ENCODE data around the gene CCDC197.

Gene CCDC197

GRCh38 chr14:93953739-93954515 is 43.2 kb upstream of the CCDC197 start:
- no peak overlapping the region for H3K4me3 ChIP-seq (ENCODE audit: control insufficient read depth, low read depth, low read length)
- TF ChIP-seq, protein P1, sequence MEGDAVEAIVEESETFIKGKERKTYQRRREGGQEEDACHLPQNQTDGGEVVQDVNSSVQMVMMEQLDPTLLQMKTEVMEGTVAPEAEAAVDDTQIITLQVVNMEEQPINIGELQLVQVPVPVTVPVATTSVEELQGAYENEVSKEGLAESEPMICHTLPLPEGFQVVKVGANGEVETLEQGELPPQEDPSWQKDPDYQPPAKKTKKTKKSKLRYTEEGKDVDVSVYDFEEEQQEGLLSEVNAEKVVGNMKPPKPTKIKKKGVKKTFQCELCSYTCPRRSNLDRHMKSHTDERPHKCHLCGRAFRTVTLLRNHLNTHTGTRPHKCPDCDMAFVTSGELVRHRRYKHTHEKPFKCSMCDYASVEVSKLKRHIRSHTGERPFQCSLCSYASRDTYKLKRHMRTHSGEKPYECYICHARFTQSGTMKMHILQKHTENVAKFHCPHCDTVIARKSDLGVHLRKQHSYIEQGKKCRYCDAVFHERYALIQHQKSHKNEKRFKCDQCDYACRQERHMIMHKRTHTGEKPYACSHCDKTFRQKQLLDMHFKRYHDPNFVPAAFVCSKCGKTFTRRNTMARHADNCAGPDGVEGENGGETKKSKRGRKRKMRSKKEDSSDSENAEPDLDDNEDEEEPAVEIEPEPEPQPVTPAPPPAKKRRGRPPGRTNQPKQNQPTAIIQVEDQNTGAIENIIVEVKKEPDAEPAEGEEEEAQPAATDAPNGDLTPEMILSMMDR (IDR thresholded peaks at IDR 0.05; ENCODE audit: control insufficient read depth, insufficient read depth, low read depth, low read length, missing control alignments), result no peak
- DNase-seq (ENCODE audit: low read depth), result no peak

GRCh38 chr14:93954516-93954830 is 42.6 kb upstream of the CCDC197 start:
- no peak overlapping the region for H3K4me3 ChIP-seq (ENCODE audit: control insufficient read depth, low read depth, low read length)
- TF ChIP-seq, protein P1 (IDR thresholded peaks at IDR 0.05; ENCODE audit: control insufficient read depth, insufficient read depth, low read depth, low read length, missing control alignments), result no peak
- no peak for DNase-seq (ENCODE audit: low read depth)

- no peak overlapping the region for H3K4me3 ChIP-seq (ENCODE audit: control insufficient read depth, low read depth, low read length)
- no peak for DNase-seq (ENCODE audit: low read depth)
- TF ChIP-seq, protein P1 (IDR thresholded peaks at IDR 0.05; ENCODE audit: control insufficient read depth, insufficient read depth, low read depth, low read length, missing control alignments), result no peak
Observed at GRCh38 chr14:93954900-93955849, 41.9 kb upstream of the CCDC197 start.

DNA sequence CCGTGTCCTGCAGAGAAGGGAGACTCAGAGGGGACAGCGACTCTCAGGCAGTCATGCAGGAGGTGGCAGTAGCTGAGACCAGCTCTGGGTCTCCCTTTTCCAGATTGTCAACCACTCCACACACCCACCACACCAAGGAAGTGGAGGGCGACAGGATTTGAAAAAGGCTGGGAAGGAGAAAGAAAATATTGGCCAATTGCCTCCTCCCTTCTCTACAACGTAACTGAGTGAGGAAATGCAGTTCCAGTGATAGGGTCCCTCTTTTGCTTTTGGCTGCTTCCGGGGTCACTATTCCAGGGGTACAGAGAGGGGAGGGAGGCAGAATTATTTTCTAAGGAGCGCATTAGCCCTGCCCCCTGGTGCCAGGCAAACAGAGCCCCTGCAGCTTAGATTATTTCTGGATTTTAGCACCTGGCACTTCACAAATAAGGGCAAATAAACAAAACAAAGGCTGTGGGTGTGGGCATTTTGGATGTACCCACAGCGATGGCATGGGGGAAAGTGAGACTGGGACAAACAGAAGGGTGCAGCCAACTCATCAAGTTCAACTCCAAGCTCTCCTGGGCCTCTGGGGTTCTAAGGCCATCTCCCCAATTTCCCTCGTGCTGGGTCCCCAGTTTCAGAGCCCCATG is 41.1 kb upstream of the CCDC197 start:
- H3K4me3 ChIP-seq (ENCODE audit: control insufficient read depth, low read depth, low read length), result no peak overlapping the region
- DNase-seq (ENCODE audit: low read depth), result no peak
- TF ChIP-seq, protein P1 (IDR thresholded peaks at IDR 0.05; ENCODE audit: control insufficient read depth, insufficient read depth, low read depth, low read length, missing control alignments), result no peak

DNA sequence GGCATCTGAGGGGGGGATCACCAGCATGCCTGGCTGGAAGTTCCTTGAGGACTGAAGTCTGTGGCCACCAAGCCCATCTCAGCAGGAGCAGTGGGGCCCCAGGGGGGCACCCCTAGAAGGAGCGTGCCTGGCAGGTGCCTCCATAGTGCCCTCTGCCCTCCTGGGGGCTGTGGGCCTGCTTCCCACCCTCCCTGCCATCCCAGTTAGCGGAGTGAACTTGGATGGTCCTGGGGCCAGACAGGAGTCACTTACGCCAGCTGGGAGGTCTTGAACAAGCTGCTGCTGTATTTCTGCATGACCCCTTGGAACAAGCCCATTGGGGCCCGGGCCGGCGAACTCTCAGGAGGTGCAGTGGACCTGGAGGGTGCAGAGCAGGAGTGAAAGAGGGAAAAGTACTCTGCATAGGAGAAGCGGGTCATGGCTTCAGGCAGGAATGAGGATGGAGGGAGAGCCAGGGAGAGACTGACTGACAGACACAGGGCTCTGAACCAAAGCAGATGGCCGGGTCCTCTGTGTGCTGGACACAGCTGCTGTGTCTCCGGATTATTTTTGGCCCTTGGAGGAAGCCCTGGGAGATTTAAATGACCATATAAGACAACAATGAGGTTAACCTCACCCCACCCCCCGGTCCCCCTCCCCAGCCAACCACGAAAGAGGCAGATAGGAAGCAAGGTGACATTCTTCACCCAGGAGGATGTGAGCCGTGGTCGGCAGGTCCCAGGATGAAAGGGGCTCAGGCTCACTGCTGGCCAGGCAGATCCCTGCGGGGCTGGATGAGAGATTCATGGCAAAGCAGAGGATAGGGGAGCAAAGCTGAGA is 40.4 kb upstream of the CCDC197 start:
- TF ChIP-seq, protein P1 (IDR thresholded peaks at IDR 0.05; ENCODE audit: control insufficient read depth, insufficient read depth, low read depth, low read length, missing control alignments), result no peak
- no peak overlapping the region for H3K4me3 ChIP-seq (ENCODE audit: control insufficient read depth, low read depth, low read length)
- DNase-seq (ENCODE audit: low read depth), result no peak

DNA sequence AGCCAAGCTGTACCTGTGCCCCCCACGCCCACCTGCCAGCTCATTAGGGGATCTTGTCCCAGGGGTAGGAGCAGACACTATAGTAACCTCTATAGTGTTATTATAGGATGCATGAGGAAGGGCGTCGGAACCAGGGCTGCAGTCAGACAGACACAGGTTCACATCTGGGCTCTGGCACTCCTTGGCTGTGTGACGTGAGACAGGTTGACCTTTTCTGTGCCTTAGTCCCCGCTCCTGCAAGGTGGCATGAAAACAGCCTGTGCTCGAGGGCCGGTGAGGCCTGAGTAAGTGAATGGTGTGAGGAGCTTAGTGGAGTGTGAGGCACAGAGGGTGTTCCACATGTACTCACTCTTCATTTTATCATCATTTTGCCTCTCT is 39.8 kb upstream of the CCDC197 start:
- no peak for DNase-seq (ENCODE audit: low read depth)

More for the DNA sequence above, 39.8 kb upstream of the CCDC197 start:
- TF ChIP-seq, protein P1 (IDR thresholded peaks at IDR 0.05; ENCODE audit: control insufficient read depth, insufficient read depth, low read depth, low read length, missing control alignments), result no peak
- no peak overlapping the region for H3K4me3 ChIP-seq (ENCODE audit: control insufficient read depth, low read depth, low read length)
